ENCODE results near the gene ANKMY1.

ANKMY1 gene

GRCh38 chr2:240568678-240569522 lies 11.1 kb upstream of the ANKMY1 start (continued):
- TF ChIP-seq ZNF366 (tag by site-specific recombination; conservative IDR thresholded peaks at IDR 0.05) = no peak
- TF ChIP-seq ZNF514 (tag by site-specific recombination; IDR thresholded peaks at IDR 0.05) = no peak
- no peak for TF ChIP-seq ZBTB6 (tag by site-specific recombination; IDR thresholded peaks at IDR 0.05)
- peak; percentile 51; the same call in 1 of the 2 replicates for TF ChIP-seq SCRT1 (tag by site-specific recombination; IDR thresholded peaks at IDR 0.05; ENCODE audit: borderline replicate concordance)
- TF ChIP-seq KLF7 (tag by site-specific recombination; IDR thresholded peaks at IDR 0.05; ENCODE audit: borderline replicate concordance) = no peak
- no peak for TF ChIP-seq ZNF23 (tag by site-specific recombination; IDR thresholded peaks at IDR 0.05; ENCODE audit: borderline replicate concordance)
- TF ChIP-seq RBAK (tag by site-specific recombination; IDR thresholded peaks at IDR 0.05) = no peak
- TF ChIP-seq ZNF777 (tag by site-specific recombination; IDR thresholded peaks at IDR 0.05; ENCODE audit: borderline replicate concordance) = no peak
- TF ChIP-seq SP3 (tag by site-specific recombination; IDR thresholded peaks at IDR 0.05) = no peak
- no peak for TF ChIP-seq ZNF19 (tag by site-specific recombination; IDR thresholded peaks at IDR 0.05; ENCODE audit: low read depth)
- TF ChIP-seq, protein P1, sequence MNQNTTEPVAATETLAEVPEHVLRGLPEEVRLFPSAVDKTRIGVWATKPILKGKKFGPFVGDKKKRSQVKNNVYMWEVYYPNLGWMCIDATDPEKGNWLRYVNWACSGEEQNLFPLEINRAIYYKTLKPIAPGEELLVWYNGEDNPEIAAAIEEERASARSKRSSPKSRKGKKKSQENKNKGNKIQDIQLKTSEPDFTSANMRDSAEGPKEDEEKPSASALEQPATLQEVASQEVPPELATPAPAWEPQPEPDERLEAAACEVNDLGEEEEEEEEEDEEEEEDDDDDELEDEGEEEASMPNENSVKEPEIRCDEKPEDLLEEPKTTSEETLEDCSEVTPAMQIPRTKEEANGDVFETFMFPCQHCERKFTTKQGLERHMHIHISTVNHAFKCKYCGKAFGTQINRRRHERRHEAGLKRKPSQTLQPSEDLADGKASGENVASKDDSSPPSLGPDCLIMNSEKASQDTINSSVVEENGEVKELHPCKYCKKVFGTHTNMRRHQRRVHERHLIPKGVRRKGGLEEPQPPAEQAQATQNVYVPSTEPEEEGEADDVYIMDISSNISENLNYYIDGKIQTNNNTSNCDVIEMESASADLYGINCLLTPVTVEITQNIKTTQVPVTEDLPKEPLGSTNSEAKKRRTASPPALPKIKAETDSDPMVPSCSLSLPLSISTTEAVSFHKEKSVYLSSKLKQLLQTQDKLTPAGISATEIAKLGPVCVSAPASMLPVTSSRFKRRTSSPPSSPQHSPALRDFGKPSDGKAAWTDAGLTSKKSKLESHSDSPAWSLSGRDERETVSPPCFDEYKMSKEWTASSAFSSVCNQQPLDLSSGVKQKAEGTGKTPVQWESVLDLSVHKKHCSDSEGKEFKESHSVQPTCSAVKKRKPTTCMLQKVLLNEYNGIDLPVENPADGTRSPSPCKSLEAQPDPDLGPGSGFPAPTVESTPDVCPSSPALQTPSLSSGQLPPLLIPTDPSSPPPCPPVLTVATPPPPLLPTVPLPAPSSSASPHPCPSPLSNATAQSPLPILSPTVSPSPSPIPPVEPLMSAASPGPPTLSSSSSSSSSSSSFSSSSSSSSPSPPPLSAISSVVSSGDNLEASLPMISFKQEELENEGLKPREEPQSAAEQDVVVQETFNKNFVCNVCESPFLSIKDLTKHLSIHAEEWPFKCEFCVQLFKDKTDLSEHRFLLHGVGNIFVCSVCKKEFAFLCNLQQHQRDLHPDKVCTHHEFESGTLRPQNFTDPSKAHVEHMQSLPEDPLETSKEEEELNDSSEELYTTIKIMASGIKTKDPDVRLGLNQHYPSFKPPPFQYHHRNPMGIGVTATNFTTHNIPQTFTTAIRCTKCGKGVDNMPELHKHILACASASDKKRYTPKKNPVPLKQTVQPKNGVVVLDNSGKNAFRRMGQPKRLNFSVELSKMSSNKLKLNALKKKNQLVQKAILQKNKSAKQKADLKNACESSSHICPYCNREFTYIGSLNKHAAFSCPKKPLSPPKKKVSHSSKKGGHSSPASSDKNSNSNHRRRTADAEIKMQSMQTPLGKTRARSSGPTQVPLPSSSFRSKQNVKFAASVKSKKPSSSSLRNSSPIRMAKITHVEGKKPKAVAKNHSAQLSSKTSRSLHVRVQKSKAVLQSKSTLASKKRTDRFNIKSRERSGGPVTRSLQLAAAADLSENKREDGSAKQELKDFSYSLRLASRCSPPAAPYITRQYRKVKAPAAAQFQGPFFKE (tag by site-specific recombination; IDR thresholded peaks at IDR 0.05; ENCODE audit: borderline replicate concordance) = no peak
- TF ChIP-seq ZBTB44 (tag by site-specific recombination; IDR thresholded peaks at IDR 0.05) = no peak
- TF ChIP-seq ZNF2 (tag by site-specific recombination; IDR thresholded peaks at IDR 0.05) = no peak
- TF ChIP-seq SP7 (tag by site-specific recombination; IDR thresholded peaks at IDR 0.05) = no peak
- no peak for TF ChIP-seq ZNF155 (tag by site-specific recombination; IDR thresholded peaks at IDR 0.05)
- peak; percentile 16; the same call in 1 of the 2 replicates for TF ChIP-seq ZIC2 (tag by site-specific recombination; IDR thresholded peaks at IDR 0.05)
- no peak for TF ChIP-seq ZNF26 (tag by site-specific recombination; IDR thresholded peaks at IDR 0.05)
- TF ChIP-seq ZNF121 (tag by site-specific recombination; IDR thresholded peaks at IDR 0.05) = no peak
- no peak for TF ChIP-seq MYNN (tag by site-specific recombination; IDR thresholded peaks at IDR 0.05; ENCODE audit: borderline replicate concordance)
- TF ChIP-seq, protein P2, sequence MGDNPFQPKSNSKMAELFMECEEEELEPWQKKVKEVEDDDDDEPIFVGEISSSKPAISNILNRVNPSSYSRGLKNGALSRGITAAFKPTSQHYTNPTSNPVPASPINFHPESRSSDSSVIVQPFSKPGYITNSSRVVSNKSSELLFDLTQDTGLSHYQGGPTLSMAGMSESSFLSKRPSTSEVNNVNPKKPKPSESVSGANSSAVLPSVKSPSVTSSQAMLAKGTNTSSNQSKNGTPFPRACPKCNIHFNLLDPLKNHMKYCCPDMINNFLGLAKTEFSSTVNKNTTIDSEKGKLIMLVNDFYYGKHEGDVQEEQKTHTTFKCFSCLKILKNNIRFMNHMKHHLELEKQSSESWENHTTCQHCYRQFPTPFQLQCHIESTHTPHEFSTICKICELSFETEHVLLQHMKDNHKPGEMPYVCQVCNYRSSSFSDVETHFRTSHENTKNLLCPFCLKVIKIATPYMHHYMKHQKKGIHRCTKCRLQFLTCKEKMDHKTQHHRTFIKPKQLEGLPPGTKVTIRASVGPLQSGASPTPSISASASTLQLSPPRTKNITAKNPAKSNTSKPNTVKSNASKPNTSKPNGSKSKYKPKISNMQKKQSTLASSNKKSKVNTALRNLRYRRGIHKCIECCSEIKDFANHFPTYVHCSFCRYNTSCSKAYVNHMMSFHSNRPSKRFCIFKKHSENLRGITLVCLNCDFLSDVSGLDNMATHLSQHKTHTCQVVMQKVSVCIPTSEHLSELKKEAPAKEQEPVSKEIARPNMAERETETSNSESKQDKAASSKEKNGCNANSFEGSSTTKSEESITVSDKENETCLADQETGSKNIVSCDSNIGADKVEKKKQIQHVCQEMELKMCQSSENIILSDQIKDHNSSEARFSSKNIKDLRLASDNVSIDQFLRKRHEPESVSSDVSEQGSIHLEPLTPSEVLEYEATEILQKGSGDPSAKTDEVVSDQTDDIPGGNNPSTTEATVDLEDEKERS (tag by site-specific recombination; IDR thresholded peaks at IDR 0.05) = no peak
- TF ChIP-seq ZBTB26 (tag by site-specific recombination; optimal IDR thresholded peaks at IDR 0.05) = peak; percentile 34
- no peak for TF ChIP-seq GLI2 (tag by site-specific recombination; IDR thresholded peaks at IDR 0.05; ENCODE audit: borderline replicate concordance, low read depth)
- TF ChIP-seq ZNF423 (tag by site-specific recombination; IDR thresholded peaks at IDR 0.05) = no peak

Data from HEK293 (cell line).